GM18505 (cell line): ENCODE measurements around the gene MAPKAP1.
A peak's percentile ranks its signal among the peaks of the same experiment; 100 is the strongest.

Experiments
- ATAC-seq: cut with Tn5 transposase; IDR thresholded peaks from one replicate; pipeline ENCODE4 v1.9.1; 2021; ENCODE audit not compliant: unreplicated experiment
- POLR2A ChIP-seq: IDR thresholded peaks from 4 replicates; pipeline ENCODE4 v1.6.1; 2011; ENCODE audit warnings: borderline replicate concordance; ENCODE audit not compliant: insufficient read depth, insufficient read length; ENCODE audit errors: extremely low read depth

Gene MAPKAP1

DNA sequence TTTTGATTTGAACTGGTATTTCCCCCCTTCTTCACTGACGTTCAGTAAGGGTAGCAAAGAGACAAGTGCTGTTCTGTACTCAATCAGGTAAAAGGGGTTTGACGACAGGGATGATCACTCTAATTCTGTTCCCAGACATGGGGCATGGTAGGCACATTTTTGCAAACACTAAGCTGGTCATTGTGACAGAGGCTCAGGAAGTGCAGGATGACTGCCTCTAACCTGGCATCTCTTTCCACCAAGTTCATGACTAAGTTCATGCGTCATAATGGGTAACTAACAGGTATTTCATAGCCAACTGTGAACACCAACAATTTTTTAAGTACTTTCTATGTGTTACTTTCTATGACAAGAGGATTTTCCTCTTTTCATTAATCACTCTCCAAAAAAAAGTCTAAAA lies 166.5 kb downstream of the MAPKAP1 start:
- ATAC-seq = no peak
- no peak for TF ChIP-seq POLR2A

DNA sequence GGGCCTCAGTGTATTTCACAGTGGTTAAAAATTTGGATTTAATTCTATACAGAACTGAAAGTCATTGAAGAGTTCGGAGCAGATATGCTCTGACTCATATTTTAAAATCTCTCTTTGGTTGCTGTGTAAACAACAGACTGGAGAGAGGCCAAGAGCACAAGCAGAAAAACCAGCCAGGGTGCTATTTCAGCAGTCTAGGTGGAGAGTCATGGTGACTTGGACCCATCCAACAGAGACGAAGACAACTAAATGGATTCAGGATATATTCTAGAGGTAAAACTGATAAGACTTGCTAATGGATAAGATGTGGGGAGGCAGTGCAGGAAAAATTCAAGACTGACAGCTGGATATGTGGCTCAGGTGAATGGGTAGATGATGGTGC lies 168.9 kb downstream of the MAPKAP1 start:
- TF ChIP-seq POLR2A = no peak

DNA sequence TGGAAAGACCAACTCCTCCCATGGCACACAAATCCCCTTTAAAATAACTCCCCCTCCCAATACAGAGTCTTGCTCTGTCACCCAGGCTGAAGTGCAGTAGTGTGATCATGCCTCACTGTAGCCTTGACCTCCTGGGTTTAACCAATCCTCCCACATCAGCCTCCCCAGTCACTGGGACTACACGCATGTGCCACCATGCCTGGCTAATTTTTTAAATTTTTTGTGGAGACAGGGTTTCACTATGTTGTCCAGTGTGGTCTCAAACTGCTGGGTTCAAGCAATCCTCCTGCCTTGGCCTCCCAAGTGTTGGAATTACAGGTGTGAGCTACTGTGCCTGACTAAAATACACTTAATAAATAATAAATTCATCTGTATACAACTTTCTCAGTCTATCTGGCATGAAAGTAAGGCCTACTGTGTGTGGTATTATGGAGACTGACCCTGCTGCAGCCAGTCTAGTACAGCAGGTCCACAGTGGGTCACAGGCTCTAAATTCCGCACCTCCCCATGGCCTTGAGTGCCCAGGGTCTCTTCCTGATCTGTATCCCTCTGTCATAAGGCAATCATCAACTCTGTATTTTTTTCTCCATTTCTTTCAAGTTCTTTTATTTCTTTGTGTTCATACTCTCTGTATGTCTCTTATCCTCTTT lies 169.4 kb downstream of the MAPKAP1 start:
- ATAC-seq = no peak
- no peak for TF ChIP-seq POLR2A

More for the DNA sequence above, 168.9 kb downstream of the MAPKAP1 start:
- ATAC-seq = no peak

DNA sequence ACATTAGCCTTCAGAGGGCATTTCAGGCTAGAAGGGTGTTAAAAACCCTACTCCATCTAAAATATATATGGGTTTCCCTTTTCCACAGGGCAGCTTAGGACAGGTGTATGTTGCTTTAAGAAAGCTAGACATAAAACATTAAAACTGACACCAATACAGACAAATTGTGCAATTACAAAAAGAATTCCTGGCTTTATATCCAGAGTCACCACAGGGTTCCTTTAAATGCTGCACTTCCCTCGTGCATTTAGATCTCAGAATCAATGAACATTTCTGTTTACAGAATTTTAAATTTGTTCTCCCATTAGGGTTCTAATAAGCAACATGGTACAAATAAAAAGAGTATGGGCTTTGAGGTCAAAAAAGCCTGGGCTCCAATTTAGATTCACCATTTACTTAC lies 170.2 kb downstream of the MAPKAP1 start:
- TF ChIP-seq POLR2A = no peak
- no peak for ATAC-seq

DNA sequence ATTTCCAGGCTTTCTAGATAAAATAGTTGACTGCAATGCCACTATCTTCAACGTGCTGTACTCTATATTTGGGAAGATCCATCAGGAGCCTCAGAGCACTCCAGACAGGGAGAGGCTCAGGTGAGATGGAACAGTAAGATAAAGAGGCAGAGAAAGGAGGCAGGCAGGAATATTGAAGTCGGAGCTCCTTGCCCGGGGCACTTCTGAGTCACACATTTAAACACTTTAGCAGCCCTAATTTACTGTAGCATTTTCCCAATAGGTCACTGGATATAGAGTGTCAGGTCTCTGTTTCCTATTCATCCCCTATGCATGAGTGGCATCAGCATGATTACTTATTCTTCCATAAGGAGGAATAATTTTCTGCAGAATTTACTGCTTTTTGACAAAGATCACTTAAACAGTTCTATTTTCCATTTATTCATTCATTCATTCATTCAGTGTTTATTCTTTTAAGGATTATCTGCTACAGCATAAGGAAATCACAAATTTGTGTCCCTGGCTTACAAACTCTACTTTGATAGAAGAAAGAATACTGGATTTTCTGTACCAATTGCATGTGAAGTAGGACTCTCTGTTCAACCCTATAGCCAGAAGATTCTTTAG lies 170.7 kb downstream of the MAPKAP1 start:
- no peak for TF ChIP-seq POLR2A
- ATAC-seq = no peak

DNA sequence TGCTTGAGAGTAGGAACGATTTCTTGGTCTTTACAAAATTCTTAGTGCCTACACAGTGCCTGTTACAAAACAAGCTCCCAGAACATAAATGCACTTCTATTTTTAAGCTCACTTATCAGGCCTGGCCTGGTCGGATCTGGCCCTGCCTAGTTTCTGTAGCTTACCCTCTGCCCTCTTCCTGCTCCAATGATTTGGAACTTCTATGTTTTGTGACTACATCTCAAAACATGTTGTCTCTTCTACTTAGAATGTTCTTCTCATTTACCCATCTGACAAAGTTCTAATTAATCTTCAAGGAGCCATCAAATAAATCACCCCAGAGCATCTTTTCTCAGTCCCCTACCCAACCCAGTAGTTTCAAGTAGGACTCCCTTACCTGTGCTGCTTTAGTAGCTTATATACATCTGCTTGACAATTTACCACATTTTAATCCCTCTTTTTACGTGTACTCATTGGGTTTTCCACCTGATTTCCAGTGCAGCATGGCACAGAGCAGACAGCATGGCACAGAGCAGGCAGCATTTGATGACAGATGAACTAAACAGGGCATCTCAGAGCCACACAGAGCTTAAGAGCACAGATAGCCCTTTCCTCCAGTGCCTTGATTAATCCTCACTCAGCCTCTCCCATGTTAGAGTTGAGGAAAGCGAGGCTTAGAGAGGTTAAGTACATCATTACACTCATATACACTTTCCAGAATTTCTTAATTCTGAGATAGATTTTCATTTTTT lies 171.9 kb downstream of the MAPKAP1 start:
- ATAC-seq = no peak
- TF ChIP-seq POLR2A = no peak

DNA sequence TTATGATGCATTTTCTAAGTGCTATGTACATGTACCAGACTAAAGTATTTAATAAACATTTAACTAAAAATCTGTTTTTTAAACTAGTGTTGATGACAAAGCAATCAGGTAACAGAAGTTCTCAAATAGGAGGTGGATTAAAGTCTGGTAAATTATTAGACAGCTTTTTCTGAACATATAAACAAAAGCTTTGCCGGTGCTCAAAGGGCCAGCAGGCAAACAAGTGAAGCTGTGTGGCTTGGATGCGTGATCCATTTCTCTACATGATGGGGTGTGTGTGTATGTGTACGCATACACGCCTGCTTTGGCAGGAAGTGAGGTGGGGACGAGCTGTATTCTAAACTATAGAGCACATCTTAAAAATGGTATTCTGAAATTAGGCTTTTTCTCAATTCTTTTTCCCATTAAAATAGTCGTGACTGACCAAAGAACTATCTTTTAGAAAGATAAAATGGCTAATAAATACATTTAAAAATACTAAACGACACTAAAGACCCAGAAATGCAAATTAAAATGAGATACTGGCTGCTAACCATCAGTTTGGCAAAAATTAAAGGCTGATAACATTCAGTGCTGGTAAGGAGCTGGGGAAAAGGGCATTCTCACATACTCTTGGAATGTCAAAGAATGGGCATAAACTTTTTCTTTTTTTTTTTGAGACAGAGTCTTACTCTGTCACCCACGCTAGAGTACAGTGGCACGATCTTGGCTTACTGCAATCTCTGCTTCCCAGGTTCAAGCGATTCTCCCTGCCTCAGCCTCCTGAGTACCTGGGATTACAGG lies 174.0 kb downstream of the MAPKAP1 start:
- no peak for TF ChIP-seq POLR2A
- no peak for ATAC-seq

DNA sequence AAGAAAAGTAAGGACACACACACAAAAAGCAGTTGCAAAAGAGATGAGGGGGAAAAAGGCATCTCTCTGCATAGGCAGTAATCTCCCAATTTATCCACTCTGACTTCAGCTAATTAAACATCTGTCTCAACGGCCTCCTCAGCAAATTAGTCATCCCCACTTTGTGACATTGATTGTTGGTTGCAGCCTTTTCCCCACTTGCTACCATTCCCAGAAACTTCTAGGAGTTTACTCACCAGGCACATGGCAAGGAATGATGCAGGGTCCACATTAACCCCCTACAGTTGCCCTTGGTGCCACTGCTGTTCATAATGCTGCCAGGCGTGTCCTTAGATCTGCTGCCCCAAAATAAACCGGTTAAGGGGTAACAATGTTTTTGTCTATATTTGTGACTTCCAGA lies 174.6 kb downstream of the MAPKAP1 start:
- no peak for TF ChIP-seq POLR2A
- no peak for ATAC-seq

DNA sequence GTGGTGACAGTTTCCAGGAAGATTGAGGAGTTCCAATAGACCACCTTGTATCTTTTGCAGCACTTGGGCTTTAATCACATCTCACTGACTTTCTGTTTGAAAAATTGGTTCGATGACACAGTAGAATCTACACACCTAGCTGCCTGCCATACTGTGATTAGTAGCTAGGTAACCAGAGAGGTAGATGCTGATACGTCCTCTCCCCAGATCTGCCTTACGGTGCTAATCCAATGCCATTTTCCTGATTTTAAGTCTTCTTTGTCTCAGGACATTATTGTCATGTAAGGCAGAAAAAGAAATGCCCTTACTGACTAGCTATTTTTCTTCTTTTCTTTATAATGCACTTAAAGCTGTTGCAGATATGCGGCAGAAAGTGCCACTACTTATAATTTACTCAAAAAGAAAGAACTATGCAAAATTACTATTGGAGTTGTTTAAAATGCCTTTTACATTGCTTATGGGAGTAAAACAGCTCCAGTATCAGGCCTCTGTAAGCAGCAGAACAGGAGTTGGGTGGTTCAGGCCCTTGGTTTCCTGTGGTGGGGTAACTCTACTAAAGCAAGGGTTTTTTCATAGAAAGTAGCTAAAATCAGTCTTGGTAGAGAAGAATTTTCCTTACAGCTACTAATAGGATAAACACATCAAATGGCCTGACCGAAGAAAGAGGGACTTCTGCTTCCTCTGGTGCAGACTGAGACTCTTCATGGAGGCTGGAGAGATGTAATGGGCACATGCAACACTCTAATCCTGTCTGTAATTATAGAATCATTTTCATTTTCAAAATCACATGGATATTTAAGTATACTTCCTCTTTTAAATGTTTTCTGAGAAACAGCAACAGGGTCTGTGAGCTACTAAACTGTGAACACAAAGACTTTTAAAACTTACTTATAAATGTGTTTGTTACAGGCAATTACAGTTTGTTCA lies 177.2 kb downstream of the MAPKAP1 start:
- peak; percentile 19 for TF ChIP-seq POLR2A
- ATAC-seq = peak; percentile 57

DNA sequence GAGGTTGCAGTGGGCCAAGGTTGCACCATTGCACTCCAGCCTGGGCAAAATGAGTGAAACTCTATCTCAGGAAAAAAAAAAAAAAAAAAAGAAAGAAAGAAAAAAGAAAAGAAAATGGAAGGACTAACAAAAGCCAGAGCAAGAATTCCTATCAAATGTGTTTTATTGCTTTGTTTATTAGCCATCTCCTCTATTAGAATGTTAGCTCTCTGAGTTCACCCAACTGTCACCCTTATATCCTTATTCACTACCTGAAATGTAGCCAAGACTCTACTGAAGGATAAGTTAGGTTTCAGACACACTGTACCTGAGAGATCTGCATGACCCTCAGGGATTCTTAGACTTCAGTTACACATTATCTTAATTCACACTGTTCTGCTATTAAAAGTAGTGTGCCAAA lies 177.9 kb downstream of the MAPKAP1 start:
- no peak for TF ChIP-seq POLR2A
- ATAC-seq = no peak

DNA sequence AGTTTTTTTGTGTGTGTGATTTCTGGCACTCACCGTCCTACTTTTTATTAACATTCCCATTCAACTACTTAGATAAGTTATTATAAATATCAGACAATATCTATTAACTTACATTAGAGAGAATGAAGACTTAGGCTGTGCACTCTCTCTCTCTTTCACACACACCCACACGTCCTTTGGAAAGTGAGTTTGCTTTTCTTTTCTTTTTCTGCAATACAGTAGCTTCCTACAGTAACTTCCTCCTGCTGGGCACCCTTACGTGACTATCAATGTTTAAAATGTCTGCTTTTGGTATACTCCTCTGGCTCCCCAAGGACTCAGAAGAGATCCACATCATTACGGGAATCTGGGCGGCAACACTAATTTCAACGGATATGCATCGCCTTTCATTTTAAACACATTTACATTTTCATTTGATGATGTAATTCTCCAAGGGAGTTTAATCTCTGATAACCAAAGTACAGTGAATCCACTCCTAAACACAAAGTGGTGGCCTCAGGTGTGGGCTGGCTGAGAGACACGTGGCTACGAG lies 179.5 kb downstream of the MAPKAP1 start:
- TF ChIP-seq POLR2A = no peak
- ATAC-seq = no peak

DNA sequence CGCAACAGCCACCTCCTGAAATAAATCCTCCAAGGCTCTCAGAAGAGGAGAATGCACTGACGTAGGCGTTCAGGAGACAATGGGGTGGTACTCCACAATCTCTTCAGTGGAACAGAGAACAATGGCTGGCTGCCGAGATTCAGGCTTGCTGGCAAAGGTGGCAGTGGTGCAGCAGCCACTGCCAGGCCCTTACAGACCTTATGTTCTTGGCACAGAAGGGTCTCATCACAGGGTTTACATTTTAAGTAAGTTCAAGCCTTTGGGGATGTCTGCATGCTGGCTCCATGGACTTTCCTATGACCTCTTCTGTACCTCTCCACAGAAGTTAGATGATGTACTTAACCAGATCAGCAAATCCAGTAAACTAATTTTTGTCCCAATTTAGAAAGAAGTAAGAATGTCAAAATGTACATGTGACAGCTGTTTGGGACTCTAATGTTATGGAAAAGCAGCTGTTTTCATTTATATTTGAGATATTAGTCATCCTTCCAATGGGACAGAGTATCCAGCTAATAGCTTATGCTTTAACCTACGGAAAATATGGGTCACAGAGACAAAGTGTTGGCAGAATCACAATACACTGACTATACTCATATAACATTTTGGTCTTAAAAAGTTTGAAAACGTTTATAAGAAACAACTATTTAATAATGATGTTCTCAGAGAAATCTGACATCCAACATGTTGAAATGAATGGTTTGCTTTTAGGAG lies 180.9 kb downstream of the MAPKAP1 start:
- no peak for ATAC-seq
- no peak for TF ChIP-seq POLR2A
